Mucosa of gallbladder (tissue), 1 donor: ENCODE data around the gene NDUFS6. TPM values are rescaled to one million over a fixed set of nuclear protein-coding genes. Genes with fewer than 3 reads are reported as not detected.

Experiments
- DNase-seq: peaks from one replicate; pipeline ENCODE4 v3.0.0-alpha.2; 2020; ENCODE audit warnings: low spot score
- total RNA-seq: library from RNA; stranded (reverse); gene quantifications from one replicate; pipeline ENCODE4 v1.2.1, GENCODE V29; 2021
- donor health status: DM: no; HTN: no; CAD: no.

NDUFS6 gene
- total RNA-seq = 33.2 TPM

DNA sequence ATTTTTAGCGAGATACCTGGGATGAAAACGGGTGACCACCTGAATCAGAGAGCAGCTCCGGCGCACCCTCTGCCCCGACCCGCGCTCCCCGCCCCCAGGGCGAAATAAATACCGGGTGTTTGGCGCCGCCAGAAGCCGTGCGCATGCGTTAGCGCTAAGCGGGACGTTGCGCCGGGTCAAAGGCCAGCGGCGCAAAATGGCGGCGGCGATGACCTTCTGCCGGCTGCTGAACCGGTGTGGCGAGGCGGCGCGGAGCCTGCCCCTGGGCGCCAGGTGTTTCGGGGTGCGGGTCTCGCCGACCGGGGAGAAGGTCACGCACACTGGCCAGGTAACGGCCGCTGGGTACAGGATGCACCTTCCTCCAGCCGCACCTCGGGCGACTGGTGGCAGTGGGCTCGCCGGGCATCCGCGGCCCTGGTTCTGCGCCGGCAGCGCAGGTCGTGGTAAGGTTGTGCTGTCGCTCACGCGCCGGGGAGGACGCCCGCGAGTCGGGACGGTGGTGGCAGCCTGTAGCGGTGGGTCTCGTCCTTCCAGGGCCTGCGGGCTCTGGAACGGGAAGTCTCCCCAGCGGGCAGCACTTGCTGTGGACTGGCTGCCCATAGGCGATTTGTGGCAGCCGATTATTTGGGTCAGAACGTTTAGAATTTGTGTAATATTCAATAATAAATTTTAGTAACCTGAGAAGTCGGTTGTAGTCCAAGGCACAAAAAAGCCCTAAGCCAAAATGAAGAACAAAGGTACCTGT is at the start of gene NDUFS6:
Gene NDUFS6, plus strand, starts transcription at position 186 of the 745 bp plus-strand sequence. Its CDS starts 11 bp downstream, at position 197.
- peak; percentile 75 for DNase-seq

DNA sequence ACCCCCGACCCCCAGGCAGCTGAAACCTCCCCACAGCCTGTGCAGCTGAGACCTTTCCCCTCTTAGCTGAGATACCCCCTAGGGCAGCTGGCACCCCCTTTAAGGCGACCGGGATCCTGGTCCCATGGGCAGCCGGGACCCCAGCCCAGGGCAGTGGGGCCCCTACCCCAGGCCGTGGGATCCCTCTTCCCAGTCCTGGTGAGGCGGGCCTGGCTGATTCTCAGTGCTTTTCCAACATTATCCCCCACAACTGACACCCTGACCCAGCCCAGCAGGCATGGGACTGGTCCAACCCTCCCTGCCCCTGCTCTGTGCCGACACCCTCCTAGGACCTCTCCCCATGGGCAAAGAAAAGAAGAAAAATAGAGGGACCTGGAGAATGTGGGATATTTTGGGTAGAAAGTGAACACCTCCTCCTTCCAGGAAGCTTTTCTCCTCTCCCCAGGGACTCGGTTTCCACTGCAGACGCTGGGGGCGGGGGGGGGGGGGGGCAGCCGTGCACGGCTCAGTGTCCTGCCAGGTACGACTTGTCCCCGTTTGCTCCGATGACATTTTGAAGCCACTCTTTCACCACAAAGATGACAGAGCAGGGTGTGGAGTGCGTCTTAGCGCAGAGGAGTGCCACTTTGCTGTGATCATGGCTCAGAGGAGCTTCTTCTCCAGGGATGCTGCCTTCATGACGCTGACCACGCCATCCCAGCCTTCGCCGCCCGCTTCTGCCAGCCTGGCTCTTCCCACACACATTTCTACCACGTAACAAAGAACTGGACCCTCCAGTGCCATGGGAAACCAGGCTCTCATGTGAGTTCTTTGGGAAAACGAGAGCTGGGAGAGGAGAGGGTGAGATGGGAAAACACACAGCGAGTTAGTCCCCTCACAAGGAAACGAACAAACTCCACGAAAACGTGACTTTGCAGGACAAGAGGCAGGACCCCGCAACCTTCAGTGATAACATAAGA is 49.1 kb upstream of the NDUFS6 start:
- DNase-seq = no peak

- no peak for DNase-seq
Measured at GRCh38 chr5:1752881-1753280, 48.3 kb upstream of the NDUFS6 start.

DNA sequence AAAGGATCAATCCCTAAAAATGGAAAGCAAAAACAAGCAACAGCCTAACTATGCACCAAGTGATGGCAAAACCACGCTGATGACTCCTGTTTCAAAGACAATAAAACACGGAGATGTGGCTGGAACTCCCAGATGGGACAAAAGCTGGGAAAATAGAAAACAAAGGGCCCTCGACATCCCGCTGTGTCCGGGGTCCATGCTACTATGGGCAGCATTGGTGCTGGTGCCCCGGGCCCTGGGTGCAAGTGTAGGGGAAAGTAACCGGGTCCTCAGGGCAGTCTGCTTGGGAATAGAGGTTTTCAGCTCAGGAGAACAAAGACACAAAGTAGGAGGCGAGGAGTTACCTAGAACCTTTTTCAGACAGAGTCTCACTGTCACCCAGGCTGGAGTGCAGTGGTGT is 47.7 kb upstream of the NDUFS6 start:
- DNase-seq = no peak

DNA sequence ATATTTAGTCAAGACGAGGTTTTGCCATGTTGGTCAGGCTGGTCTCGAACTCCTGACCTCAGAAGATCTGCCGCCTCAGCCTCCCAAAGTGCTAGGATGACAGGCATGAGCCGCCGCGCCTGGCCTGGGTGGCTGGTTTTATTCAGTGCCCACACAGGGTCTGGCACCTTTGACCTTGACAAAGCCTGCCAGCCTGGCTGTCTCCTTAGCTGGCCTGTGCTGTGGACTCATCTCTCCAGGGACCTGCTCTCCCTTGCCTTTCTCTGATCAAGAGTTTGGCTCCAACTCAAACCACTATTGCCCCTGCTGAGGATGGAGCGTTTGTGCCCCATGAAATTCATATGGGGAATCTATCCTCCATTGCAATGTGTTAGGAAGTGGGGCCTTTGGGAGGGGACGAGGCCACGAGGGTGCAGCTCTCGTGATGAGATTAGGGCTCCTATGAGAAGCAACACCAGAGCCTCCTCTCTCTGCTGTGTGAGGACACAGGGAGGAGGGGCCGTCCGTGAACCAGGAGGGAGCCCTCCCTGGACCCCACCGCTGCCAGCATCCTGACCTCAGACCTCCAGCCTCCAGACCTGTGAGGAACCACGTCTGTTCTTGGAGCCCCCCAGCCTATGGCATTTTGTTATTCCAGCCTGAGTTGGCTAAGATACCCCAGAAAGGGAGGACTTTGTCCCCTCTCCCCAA is 46.5 kb upstream of the NDUFS6 start:
- DNase-seq = no peak

DNA sequence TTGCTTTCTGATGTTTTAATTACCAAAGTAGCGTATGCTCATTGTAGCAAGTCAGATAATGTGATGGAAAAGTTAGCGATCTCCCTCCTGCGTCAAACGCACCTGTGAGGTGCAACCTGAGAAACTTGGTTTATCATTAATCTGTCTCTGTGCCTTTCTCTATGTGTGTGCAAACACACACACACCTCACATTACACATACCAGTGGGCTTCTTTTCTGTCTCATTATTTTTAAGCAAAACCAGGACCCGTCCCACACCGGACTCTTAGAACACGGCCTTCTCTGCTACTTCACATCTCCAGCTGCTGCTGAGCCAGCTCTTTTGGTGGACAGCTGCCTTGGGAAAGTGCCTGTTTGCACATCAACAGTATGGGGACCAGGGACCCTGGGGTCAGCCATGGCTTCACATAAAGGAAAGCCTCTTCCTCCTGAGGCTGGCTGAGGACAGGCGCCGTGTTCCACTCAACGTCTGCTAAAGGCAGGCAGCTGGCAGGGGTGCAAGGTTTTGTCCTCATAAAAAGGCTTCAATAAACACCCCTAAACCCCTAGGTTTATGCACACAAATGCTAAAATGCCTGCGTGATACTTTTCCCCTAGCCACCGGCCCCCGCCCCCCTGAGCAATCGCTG is 45.8 kb upstream of the NDUFS6 start:
- DNase-seq = no peak

DNA sequence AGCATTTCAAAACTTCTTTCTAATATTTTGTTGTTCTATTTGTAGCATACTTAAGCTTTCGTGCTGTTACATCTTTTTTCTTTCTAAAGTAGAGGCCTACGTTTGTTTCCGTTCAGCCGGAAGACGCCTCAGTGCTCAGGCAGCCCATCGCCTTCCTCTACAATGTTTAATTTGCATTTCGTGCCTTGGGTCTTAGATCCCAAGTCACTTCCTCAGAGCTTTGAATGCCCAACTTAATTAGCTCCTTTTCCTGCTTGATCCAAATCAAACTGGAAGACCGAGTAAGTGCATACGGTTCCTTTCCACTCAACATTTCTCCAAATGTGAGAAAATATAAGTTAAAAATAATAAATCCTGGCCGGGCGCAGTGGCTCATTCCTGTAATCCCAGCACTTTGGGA is 44.7 kb upstream of the NDUFS6 start:
- no peak for DNase-seq

GRCh38 chr5:1757511-1757910 is 43.7 kb upstream of the NDUFS6 start:
- no peak for DNase-seq

DNA sequence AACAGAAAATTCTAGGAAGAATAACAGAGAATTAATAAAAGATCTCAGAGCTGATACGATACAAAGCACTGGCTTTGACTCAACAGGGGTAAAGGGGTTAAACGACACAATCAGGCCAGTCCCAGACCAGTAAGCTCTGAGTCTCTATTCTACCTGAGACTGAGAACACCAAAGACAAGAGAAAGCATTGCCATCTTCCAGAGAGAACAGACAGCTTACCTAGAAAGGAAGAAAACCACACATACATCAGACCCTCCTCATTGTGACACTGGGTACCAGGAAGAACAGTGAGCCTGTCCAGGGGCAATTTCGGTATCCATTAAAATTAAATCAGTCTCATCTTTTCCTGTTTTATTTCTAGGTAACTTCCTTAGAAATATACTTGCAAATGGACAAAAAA is 42.6 kb upstream of the NDUFS6 start:
- DNase-seq = no peak

GRCh38 chr5:1759378-1759970 is 41.7 kb upstream of the NDUFS6 start:
- DNase-seq = no peak

GRCh38 chr5:1760231-1760630 is 41.0 kb upstream of the NDUFS6 start:
- no peak for DNase-seq

GRCh38 chr5:1760656-1761452 is 40.4 kb upstream of the NDUFS6 start:
- DNase-seq = no peak

DNA sequence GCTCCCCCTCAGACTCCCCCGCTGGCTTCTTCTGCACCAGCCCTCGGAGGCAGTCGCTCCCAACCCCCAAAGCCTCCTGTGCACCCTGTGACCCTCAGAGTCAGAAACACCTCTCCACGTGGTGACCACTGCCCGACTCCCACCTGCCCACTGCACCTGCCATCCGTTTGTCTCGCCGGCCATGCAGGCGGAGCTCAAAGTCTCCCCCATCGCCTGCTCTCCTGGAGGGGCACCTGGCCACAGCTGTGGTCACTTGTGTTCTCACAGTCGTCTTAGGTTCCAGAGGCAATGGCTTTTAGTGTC is 39.8 kb upstream of the NDUFS6 start:
- DNase-seq = no peak

GRCh38 chr5:1762121-1762882 is 38.9 kb upstream of the NDUFS6 start:
- no peak for DNase-seq

- DNase-seq = no peak
Measured at GRCh38 chr5:1762883-1763547, 38.2 kb upstream of the NDUFS6 start.

GRCh38 chr5:1763548-1763911 is 37.7 kb upstream of the NDUFS6 start:
- DNase-seq = no peak

GRCh38 chr5:1763960-1764605 is 37.1 kb upstream of the NDUFS6 start:
- no peak for DNase-seq

DNA sequence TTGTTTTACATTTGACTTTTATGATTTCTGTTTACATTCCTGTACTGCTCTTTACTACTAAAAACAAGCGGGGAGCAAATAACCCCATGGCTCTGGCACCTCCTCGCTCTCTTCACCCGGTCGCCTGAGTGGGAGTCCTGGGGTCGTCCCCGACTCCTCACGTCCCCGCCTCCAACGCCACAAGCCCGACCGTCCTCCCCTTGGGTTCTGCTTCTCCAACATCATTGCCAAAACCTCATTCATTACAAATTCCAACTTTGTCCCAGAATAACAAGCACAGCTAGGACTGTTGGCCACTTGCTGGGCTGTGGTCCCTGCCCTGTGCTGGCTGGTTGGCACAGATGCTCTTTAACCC is 36.6 kb upstream of the NDUFS6 start:
- DNase-seq = no peak
